SK-N-SH (cell line): Measurements from ENCODE around the gene PTPRK. TPM values are rescaled to one million over a fixed set of nuclear protein-coding genes. Genes with fewer than 3 reads are reported as not detected.
A peak's percentile ranks its signal among the peaks of the same experiment; 100 is the strongest.

Source experiments
- CTCF ChIA-PET: fragments of 300-600, 350-600 bp; formaldehyde crosslinking; extraction: SDS; loops from one replicate; lab custom pipeline; 2021; lab: Yijun Ruan, JAX
- POLR2A ChIA-PET: fragments of 350-600 bp; sonication (Branson Sonifier 250); formaldehyde crosslinking; extraction: SDS; loops from one replicate; lab custom pipeline; 2020; ENCODE audit warnings: antibody characterized with exemption, inconsistent platforms; lab: Yijun Ruan, JAX
- DNase-seq: peaks from one replicate; pipeline ENCODE4 v3.0.0; 2012
- H2AFZ ChIP-seq: fragments of 200-600 bp; sonication (generic); 2 replicates; pipeline ENCODE4 v1.8.1; 2016; ENCODE audit warnings: antibody characterized with exemption, mild to moderate bottlenecking, low read depth
- H3F3A ChIP-seq: fragments of 200-600 bp; sonication (generic); replicated peaks from 2 replicates; pipeline ENCODE3; 2016; ENCODE audit warnings: antibody characterized with exemption, mild to moderate bottlenecking; ENCODE audit not compliant: insufficient read depth
- H3K27ac ChIP-seq, 2 experiments: fragments of 200-500 bp in 1 of 2; fragments of 200-600 bp in 1 of 2; sonication (Bioruptor generic) in 1 of 2; sonication (generic), shearing (Covaris generic) in 1 of 2; 2 replicates each; pipeline versions ENCODE4 v1.5.1 to v1.6.1; 2014 to 2016; ENCODE audit warnings: low read depth in 2 of 2, inconsistent platforms in 1 of 2, low read length in 1 of 2, mild to moderate bottlenecking in 1 of 2, mixed read lengths in 1 of 2
- H3K27me3 ChIP-seq: fragments of 200-600 bp; sonication (generic), shearing (Covaris generic); 2 replicates; pipeline ENCODE4 v1.6.1; 2016; ENCODE audit warnings: mixed run types; ENCODE audit not compliant: insufficient read depth
- H3K36me3 ChIP-seq, 2 experiments: fragments of 200-500 bp in 1 of 2; fragments of 200-600 bp in 1 of 2; sonication (Bioruptor generic) in 1 of 2; sonication (generic) in 1 of 2; replicated peaks in 1 of 2; 2 replicates each; pipeline versions ENCODE3 to v1.5.1; 2014 to 2016; ENCODE audit warnings: low read length in 1 of 2, mild to moderate bottlenecking in 1 of 2; ENCODE audit not compliant: insufficient read depth in 2 of 2, control insufficient read depth in 1 of 2
- H3K4me1 ChIP-seq, 2 experiments: fragments of 200-500 bp in 1 of 2; fragments of 200-600 bp in 1 of 2; sonication (Bioruptor generic) in 1 of 2; sonication (generic), shearing (Covaris generic) in 1 of 2; 2 replicates each; pipeline versions ENCODE4 v1.5.1 to v1.6.1; 2014 to 2016; ENCODE audit warnings: low read depth in 1 of 2, low read length in 1 of 2, mixed run types in 1 of 2; ENCODE audit not compliant: insufficient read depth in 2 of 2, control insufficient read depth in 1 of 2
- H3K4me2 ChIP-seq: fragments of 200-600 bp; sonication (generic), shearing (Covaris generic); 2 replicates; pipeline ENCODE4 v1.6.1; 2017; ENCODE audit warnings: mixed run types
- H3K4me3 ChIP-seq, 2 experiments: fragments of 200-500 bp in 1 of 2; fragments of 200-600 bp in 1 of 2; sonication (Bioruptor generic) in 1 of 2; sonication (generic), shearing (Covaris generic) in 1 of 2; 2 replicates each; pipeline versions ENCODE4 v1.5.1 to v1.8.1; 2014 to 2016; ENCODE audit warnings: low read depth in 2 of 2, inconsistent platforms in 1 of 2, low read length in 1 of 2, mild to moderate bottlenecking in 1 of 2, mixed read lengths in 1 of 2, moderate library complexity in 1 of 2
- H3K79me2 ChIP-seq: fragments of 200-600 bp; sonication (generic); 2 replicates; pipeline ENCODE4 v1.8.1; 2017; ENCODE audit warnings: mild to moderate bottlenecking; ENCODE audit not compliant: insufficient read depth
- H3K9ac ChIP-seq: fragments of 200-600 bp; sonication (generic); 2 replicates; pipeline ENCODE4 v1.6.1; 2017; ENCODE audit warnings: mixed run types
- H3K9me2 ChIP-seq: fragments of 200-600 bp; sonication (generic); 2 replicates; pipeline ENCODE4 v1.6.1; 2017; ENCODE audit warnings: mixed run types
- H3K9me3 ChIP-seq: fragments of 200-600 bp; sonication (generic); 2 replicates; pipeline ENCODE4 v1.6.1; 2017; ENCODE audit warnings: mixed run types, mild to moderate bottlenecking, moderate library complexity
- H4K20me1 ChIP-seq: fragments of 200-600 bp; sonication (generic); 2 replicates; pipeline ENCODE4 v1.6.1; 2017; ENCODE audit warnings: mild to moderate bottlenecking, mixed run types; ENCODE audit not compliant: insufficient read depth
- CHD2 ChIP-seq: fragments of 150-350 bp; IDR thresholded peaks from 2 replicates; pipeline ENCODE4 v1.6.1; 2018; ENCODE audit warnings: low read length; ENCODE audit not compliant: partially characterized antibody
- CTCF ChIP-seq: fragments of 200-600 bp; sonication (generic); IDR thresholded peaks from 2 replicates; pipeline ENCODE4 v1.6.1; 2017; ENCODE audit warnings: antibody characterized with exemption, mild to moderate bottlenecking, moderate library complexity
- FOXJ3 ChIP-seq: sonication (generic); formaldehyde crosslinking; IDR thresholded peaks from 2 replicates; pipeline ENCODE4 v1.5.1; 2020; ENCODE audit warnings: mild to moderate bottlenecking, missing genetic modification reagents
- GATA2 ChIP-seq: sonication (generic); formaldehyde crosslinking; IDR thresholded peaks from 2 replicates; pipeline ENCODE4 v1.5.0; 2020; ENCODE audit warnings: mild to moderate bottlenecking, missing genetic modification reagents
- MEF2A ChIP-seq: IDR thresholded peaks from 2 replicates; pipeline ENCODE4 v1.4.0; 2012; ENCODE audit warnings: low read depth, borderline replicate concordance
- NFIC ChIP-seq: IDR thresholded peaks from 2 replicates; pipeline ENCODE4 v1.4.0; 2012; ENCODE audit warnings: borderline replicate concordance
- NRF1 ChIP-seq: IDR thresholded peaks from 2 replicates; pipeline ENCODE4 v1.6.1; 2012; ENCODE audit warnings: low read depth, mild to moderate bottlenecking, low read length
- POLR2AphosphoS5 ChIP-seq: IDR thresholded peaks from 2 replicates; pipeline ENCODE4 v1.6.1; 2012; ENCODE audit warnings: low read depth, low read length
- RFX5 ChIP-seq: IDR thresholded peaks from 2 replicates; pipeline ENCODE4 v1.6.1; 2012; ENCODE audit warnings: mild to moderate bottlenecking, improper control_type of control experiment, low read length
- SIN3A ChIP-seq: IDR thresholded peaks from 2 replicates; pipeline ENCODE4 v1.6.1; 2012; ENCODE audit warnings: low read depth, mild to moderate bottlenecking, low read length, moderate library complexity, borderline replicate concordance
- TEAD4 ChIP-seq: IDR thresholded peaks from 2 replicates; pipeline ENCODE4 v1.4.0; 2012; ENCODE audit warnings: mild to moderate bottlenecking, borderline replicate concordance; ENCODE audit not compliant: insufficient read depth
- USF1 ChIP-seq: IDR thresholded peaks from 2 replicates; pipeline ENCODE4 v1.4.0; 2012; ENCODE audit warnings: low read depth, borderline replicate concordance
- YY1 ChIP-seq: IDR thresholded peaks from 2 replicates; pipeline ENCODE4 v1.4.0; 2012; ENCODE audit warnings: low read depth, mild to moderate bottlenecking
- WGBS: methylation state at CpG from one replicate; pipeline ENCODE4 v1.1.6; 2017; ENCODE audit warnings: low lambda C conversion rate; 5-methylcytosine and 5-hydroxymethylcytosine counted together
- polyA plus RNA-seq, 3 experiments: library from polyadenylated mRNA; depleted of rRNA; stranded (reverse); fragments of >200 nt; gene quantifications; 2 replicates each; pipeline ENCODE4 v1.2.3, GENCODE V29; 2012

The PTPRK gene
- polyA plus RNA-seq, 1 of the 3 experiments (the other 2 are of a cell fraction) = 9.5 TPM

GRCh38 chr6:128305228-128305627 lies 215.2 kb downstream of the PTPRK start:
- H3K36me3 ChIP-seq = peaks cover 0 to 5% of the 10 kb centered on the region in 2 experiments
- no peaks in the 10 kb centered on the region for H3K9me2 ChIP-seq
- 89% methylated on average over 1 of the region's 1 CpG for WGBS
- DNase-seq = no peak
- no peak overlapping the region for H3K9ac ChIP-seq
- peaks cover 11% of the 10 kb centered on the region; the same call in 1 of the 2 replicates for H3K79me2 ChIP-seq
- no peaks in the 10 kb centered on the region for H3K9me3 ChIP-seq
- peaks cover 6% of the 10 kb centered on the region for H3F3A ChIP-seq
- TF ChIP-seq GATA2 (CRISPR knock-in tag) (no peak), CHD2 (no peak), MEF2A (no peak), SIN3A (no peak), TEAD4 (no peak), NRF1 (no peak), USF1 (no peak), YY1 (no peak), NFIC (no peak), CTCF (no peak), FOXJ3 (CRISPR knock-in tag) (no peak), POLR2AphosphoS5 (no peak)
- H3K4me2 ChIP-seq = no peak overlapping the region
- H2AFZ ChIP-seq = no peak overlapping the region
- H3K4me1 ChIP-seq = no peaks in the 10 kb centered on the region
- ChIA-PET CTCF (no interaction called here), POLR2A (no interaction called here)
- H3K27me3 ChIP-seq = no peaks in the 10 kb centered on the region
- no peak overlapping the region for H3K4me3 ChIP-seq
- no peaks in the 10 kb centered on the region; the same call in 1 of the 2 replicates for H4K20me1 ChIP-seq
- 0 out of 4 replicates have a peak overlapping the region, but pooled peaks of 1 of the 2 experiments have one; percentile 9 for H3K27ac ChIP-seq

GRCh38 chr6:128303870-128304269 lies 216.5 kb downstream of the PTPRK start:
- Histone ChIP-seq H3K9me3 (no peaks in the 10 kb centered on the region), H3K27me3 (no peaks in the 10 kb centered on the region), H3K36me3 (peaks cover 0 to 5% of the 10 kb centered on the region in 2 experiments), H3K4me3 (no peak overlapping the region), H3K4me2 (no peak overlapping the region), H3K9me2 (no peaks in the 10 kb centered on the region), H3F3A (peaks cover 3% of the 10 kb centered on the region), H3K79me2 (peaks cover 11% of the 10 kb centered on the region; the same call in 1 of the 2 replicates), H2AFZ (no peak overlapping the region), H3K4me1 (no peaks in the 10 kb centered on the region), H3K27ac (no peak overlapping the region), H4K20me1 (no peaks in the 10 kb centered on the region; the same call in 1 of the 2 replicates), H3K9ac (no peak overlapping the region)
- 55% methylated on average over 2 of the region's 2 CpGs for WGBS
- no peak for DNase-seq
- POLR2A ChIA-PET = no interaction called here
- CTCF ChIA-PET = no interaction called here
- no peak for TF ChIP-seq GATA2 (CRISPR knock-in tag)
- TF ChIP-seq RFX5 = no peak
